ENCODE data around the gene AMDHD2.

- peak; percentile 87 for TF ChIP-seq GLIS2 (tag by site-specific recombination; IDR thresholded peaks at IDR 0.05)
- TF ChIP-seq ZNF621 (tag by site-specific recombination; IDR thresholded peaks at IDR 0.05), result no peak
- TF ChIP-seq ZBTB1 (tag by site-specific recombination; IDR thresholded peaks at IDR 0.05), result no peak
- TF ChIP-seq CTCF (tag by site-specific recombination; IDR thresholded peaks at IDR 0.05), result peak; percentile 99
- TF ChIP-seq, protein P1, sequence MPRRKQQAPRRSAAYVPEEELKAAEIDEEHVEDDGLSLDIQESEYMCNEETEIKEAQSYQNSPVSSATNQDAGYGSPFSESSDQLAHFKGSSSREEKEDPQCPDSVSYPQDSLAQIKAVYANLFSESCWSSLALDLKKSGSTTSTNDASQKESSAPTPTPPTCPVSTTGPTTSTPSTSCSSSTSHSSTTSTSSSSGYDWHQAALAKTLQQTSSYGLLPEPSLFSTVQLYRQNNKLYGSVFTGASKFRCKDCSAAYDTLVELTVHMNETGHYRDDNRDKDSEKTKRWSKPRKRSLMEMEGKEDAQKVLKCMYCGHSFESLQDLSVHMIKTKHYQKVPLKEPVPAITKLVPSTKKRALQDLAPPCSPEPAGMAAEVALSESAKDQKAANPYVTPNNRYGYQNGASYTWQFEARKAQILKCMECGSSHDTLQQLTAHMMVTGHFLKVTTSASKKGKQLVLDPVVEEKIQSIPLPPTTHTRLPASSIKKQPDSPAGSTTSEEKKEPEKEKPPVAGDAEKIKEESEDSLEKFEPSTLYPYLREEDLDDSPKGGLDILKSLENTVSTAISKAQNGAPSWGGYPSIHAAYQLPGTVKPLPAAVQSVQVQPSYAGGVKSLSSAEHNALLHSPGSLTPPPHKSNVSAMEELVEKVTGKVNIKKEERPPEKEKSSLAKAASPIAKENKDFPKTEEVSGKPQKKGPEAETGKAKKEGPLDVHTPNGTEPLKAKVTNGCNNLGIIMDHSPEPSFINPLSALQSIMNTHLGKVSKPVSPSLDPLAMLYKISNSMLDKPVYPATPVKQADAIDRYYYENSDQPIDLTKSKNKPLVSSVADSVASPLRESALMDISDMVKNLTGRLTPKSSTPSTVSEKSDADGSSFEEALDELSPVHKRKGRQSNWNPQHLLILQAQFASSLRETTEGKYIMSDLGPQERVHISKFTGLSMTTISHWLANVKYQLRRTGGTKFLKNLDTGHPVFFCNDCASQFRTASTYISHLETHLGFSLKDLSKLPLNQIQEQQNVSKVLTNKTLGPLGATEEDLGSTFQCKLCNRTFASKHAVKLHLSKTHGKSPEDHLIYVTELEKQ (tag by site-specific recombination; IDR thresholded peaks at IDR 0.05; ENCODE audit: borderline replicate concordance), result no peak
- TF ChIP-seq ZSCAN30 (tag by site-specific recombination; IDR thresholded peaks at IDR 0.05), result peak; percentile 67; the same call in 1 of the 2 replicates
- TF ChIP-seq MYNN (tag by site-specific recombination; IDR thresholded peaks at IDR 0.05; ENCODE audit: borderline replicate concordance), result no peak
- peak; percentile 90 for TF ChIP-seq SP2 (tag by site-specific recombination; IDR thresholded peaks at IDR 0.05)
- no peak for TF ChIP-seq ZNF416 (tag by site-specific recombination; IDR thresholded peaks at IDR 0.05)
- TF ChIP-seq HOXC10 (CRISPR knock-in tag; IDR thresholded peaks at IDR 0.05), result no peak
- no peak for TF ChIP-seq ZNF138 (tag by site-specific recombination; IDR thresholded peaks at IDR 0.05; ENCODE audit: borderline replicate concordance)
- TF ChIP-seq ZNF501 (tag by site-specific recombination; IDR thresholded peaks at IDR 0.05), result 0 out of 2 replicates have a peak, but pooled peaks have one; percentile 42
These were observed 19.0 kb upstream of the AMDHD2 start for GRCh38 chr16:2500918-2501750.
